C4-2B (cell line): ENCODE results near the gene MAG.

Experiments
- ZFX ChIP-seq: fragments of 450-650 bp; IDR thresholded peaks from 2 replicates; pipeline ENCODE4 v1.6.1; 2017
- TF ChIP-seq, protein P1 (sequence below): fragments of 450-650 bp; conservative IDR thresholded peaks from 2 replicates; pipeline ENCODE4 v1.5.1; 2017; ENCODE audit warnings: mild to moderate bottlenecking

GRCh38 chr19:35314031-35314430 is 22.1 kb downstream of the MAG start:
- TF ChIP-seq, protein P1, sequence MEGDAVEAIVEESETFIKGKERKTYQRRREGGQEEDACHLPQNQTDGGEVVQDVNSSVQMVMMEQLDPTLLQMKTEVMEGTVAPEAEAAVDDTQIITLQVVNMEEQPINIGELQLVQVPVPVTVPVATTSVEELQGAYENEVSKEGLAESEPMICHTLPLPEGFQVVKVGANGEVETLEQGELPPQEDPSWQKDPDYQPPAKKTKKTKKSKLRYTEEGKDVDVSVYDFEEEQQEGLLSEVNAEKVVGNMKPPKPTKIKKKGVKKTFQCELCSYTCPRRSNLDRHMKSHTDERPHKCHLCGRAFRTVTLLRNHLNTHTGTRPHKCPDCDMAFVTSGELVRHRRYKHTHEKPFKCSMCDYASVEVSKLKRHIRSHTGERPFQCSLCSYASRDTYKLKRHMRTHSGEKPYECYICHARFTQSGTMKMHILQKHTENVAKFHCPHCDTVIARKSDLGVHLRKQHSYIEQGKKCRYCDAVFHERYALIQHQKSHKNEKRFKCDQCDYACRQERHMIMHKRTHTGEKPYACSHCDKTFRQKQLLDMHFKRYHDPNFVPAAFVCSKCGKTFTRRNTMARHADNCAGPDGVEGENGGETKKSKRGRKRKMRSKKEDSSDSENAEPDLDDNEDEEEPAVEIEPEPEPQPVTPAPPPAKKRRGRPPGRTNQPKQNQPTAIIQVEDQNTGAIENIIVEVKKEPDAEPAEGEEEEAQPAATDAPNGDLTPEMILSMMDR, result no peak
- TF ChIP-seq ZFX, result no peak
